HEK293T (cell line): ENCODE data around the gene SEPTIN11.

ENCODE experiments used
- ARNT ChIP-seq: fragments of 450-650 bp; IDR thresholded peaks from 2 replicates; pipeline ENCODE4 v1.6.1; 2017; ENCODE audit warnings: mild to moderate bottlenecking
- BHLHE40 ChIP-seq: fragments of 450-650 bp; IDR thresholded peaks from 2 replicates; pipeline ENCODE4 v1.6.1; 2016; ENCODE audit warnings: mild to moderate bottlenecking, moderate library complexity, borderline replicate concordance
- ELF4 ChIP-seq: fragments of 450-650 bp; IDR thresholded peaks from 2 replicates; pipeline ENCODE4 v1.6.1; 2017; ENCODE audit warnings: antibody characterized with exemption
- FOXK2 ChIP-seq: fragments of 450-650 bp; IDR thresholded peaks from 2 replicates; pipeline ENCODE4 v1.6.1; 2016; ENCODE audit warnings: mild to moderate bottlenecking
- FOXM1 ChIP-seq: fragments of 450-650 bp; IDR thresholded peaks from 2 replicates; pipeline ENCODE4 v1.6.1; 2017; ENCODE audit warnings: mild to moderate bottlenecking, borderline replicate concordance
- HDGF ChIP-seq: fragments of 450-650 bp; IDR thresholded peaks from 2 replicates; pipeline ENCODE4 v1.6.1; 2017; ENCODE audit warnings: antibody characterized with exemption, borderline replicate concordance
- SP1 ChIP-seq: fragments of 450-650 bp; IDR thresholded peaks from 2 replicates; pipeline ENCODE4 v1.6.1; 2017
- SUZ12 ChIP-seq: fragments of 450-650 bp; IDR thresholded peaks from 2 replicates; pipeline ENCODE4 v1.6.1; 2016; ENCODE audit warnings: mild to moderate bottlenecking

DNA sequence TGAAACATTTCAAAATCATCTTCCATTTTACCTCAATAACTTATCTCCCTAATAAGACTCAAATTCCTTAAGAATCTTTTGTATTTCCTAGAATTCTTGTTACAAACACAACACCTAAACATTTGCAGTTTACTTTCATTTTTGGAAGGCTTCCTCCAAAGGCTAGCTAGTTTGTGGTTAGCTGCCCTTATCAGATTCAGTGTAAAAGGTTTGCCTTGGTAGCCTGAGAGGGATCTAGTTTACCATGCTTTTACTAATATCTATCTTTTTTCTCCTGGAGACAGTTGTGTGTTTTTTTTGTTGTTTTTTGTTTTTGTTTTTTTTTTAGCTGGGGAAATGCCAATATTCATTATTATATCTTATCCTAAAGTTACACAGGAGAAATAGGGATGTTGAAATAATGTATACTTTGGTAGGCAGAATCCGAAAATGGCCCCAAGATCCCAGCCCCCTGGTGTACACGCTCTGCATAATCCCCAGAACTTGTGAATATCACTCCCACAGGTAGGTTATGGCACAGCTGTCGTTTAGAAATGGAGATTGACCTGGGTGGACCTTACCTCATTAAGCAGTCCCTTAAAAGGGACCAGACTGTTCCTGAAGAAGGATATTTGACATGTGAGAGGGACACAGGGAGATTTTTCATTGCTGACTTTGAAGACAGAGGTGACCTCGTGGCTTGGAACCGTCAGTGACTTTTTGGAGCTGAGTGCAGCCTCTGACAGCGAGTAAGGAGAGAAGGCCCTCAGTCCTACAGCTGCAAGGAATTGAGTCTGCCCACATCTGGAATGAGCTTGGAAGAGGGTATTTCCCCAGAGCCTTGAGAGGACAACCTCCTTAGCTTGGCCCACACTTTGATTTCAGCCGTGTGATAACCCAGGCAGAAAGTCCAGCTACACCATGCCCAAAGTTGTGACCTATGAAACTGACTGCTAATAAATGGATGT is 33.4 kb downstream of the SEPTIN11 start:
- TF ChIP-seq HDGF = no peak
- TF ChIP-seq SP1 = no peak
- no peak for TF ChIP-seq ARNT
- TF ChIP-seq FOXK2 = no peak
- TF ChIP-seq BHLHE40 = no peak
- TF ChIP-seq ELF4 = no peak
- TF ChIP-seq FOXM1 = no peak
- TF ChIP-seq SUZ12 = no peak
